GM12892 (cell line): ENCODE results near the gene LAIR2.

ENCODE experiments used
- DNase-seq: peaks from one replicate; pipeline ENCODE4 v3.0.0; 2011; ENCODE audit not compliant: insufficient read length
- FAIRE-seq: peaks from 2 replicates; lab custom pipeline; 2011; peaks lifted over from hg19 to GRCh38; lab: Jason Lieb, UNC
- POLR2A ChIP-seq: IDR thresholded peaks from 2 replicates; pipeline ENCODE4 v1.6.1; 2011; ENCODE audit warnings: low read depth, low read length, control low read depth
- POLR2AphosphoS5 ChIP-seq: IDR thresholded peaks from 2 replicates; pipeline ENCODE4 v1.6.1; 2011; ENCODE audit warnings: low read depth, low read length, control low read depth
- TAF1 ChIP-seq: IDR thresholded peaks from 2 replicates; pipeline ENCODE4 v1.6.1; 2011; ENCODE audit warnings: low read depth, mild to moderate bottlenecking, control low read depth, low read length, borderline replicate concordance

LAIR2 gene

DNA sequence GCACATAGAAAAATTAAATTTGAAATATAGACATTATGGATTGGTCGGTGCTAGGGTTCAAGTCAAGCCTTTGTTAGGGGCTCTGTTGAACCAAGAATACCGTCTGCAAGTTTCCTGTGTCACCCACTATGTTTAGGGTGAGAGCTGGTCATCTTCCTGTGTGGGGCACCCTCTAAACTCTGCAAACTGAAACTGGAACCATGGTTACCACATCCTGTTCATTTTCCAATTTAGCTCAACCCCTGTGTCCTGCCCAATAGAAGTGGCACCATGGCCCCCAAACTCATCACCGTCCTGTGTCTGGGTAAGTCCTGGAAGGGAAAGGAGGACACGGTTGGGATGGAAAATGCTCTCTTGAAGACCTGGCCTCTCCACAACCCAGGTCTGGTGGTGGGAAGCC lies 29.9 kb downstream of the LAIR2 start:
- DNase-seq: no peak
- peak; percentile 96 for FAIRE-seq
- TF ChIP-seq TAF1: no peak
- TF ChIP-seq POLR2AphosphoS5: no peak
- no peak for TF ChIP-seq POLR2A

DNA sequence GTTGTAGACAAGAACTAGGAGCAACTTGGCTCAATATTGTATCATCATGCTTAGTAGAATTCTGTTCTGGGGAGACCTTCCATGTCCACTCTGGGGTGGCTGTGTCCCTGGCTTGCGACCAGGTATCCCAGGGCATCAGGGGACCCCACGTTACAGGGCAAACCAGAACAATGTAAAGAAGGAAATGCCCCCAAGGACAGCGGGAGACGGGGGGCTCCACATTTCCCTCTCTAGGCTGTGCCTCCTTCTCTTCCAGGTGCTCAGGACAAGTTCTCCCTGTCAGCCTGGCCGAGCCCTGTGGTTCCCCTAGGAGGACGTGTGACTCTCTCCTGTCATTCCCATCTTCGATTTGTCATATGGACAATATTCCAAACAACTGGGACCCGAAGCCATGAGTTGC lies 30.8 kb downstream of the LAIR2 start:
- FAIRE-seq (no peak), DNase-seq (no peak)
- TF ChIP-seq TAF1 (no peak), POLR2AphosphoS5 (no peak), POLR2A (no peak)

DNA sequence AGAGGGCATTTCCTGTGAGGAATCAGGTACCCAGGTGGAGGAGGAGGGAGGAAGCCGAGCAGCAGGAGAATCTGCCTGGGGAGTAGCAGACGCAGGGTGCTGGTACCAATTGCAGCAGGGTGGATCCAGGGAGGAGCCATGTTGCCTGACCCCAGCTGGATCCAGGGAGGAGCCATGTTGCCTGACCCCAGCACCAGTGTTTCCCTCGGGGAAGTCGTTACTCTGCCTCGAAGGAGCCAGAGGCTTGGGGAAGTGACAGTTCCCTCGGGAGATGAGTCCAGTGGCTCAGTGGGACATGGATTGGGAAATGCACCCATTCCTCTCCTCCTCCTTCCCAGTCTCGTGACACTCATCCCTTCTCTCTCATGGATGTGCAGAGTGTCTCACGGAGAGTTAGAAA lies 31.5 kb downstream of the LAIR2 start:
- TF ChIP-seq POLR2AphosphoS5 (no peak), TAF1 (no peak), POLR2A (no peak)
- DNase-seq (no peak), FAIRE-seq (no peak)

DNA sequence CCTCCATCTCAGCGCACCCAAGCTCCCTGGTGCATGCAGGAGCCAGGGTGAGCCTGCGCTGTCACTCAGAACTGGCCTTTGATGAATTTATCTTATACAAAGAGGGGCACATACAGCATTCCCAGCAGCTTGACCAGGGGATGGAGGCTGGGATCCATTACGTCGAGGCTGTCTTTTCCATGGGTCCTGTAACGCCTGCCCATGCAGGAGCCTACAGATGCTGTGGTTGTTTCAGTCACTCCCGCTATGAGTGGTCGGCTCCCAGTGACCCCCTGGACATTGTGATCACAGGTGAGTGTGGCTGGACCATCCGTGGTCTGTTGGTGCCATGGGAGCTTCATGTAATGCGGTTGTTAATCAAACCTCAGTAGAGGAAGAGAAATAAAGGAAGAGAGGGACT lies 33.0 kb downstream of the LAIR2 start:
- FAIRE-seq: no peak
- TF ChIP-seq POLR2AphosphoS5: no peak
- no peak for TF ChIP-seq TAF1
- no peak for TF ChIP-seq POLR2A

DNA sequence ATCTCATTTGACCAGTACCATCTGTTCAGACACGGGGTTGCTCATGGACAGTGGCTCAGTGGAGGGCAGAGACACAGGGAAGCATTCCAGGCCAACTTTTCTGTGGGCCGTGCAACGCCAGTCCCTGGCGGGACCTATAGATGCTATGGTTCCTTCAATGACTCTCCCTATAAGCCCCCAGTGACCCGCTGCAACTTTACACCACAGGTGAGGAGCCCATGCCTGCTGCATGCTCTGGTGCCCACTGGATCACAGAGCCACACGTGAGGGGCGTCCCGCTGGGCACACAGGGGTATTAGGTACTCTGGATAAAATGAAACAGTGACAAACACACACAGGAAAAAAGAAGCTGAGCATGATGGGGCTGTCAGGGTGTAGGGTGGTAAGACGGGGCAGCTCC lies 34.3 kb downstream of the LAIR2 start:
- DNase-seq (no peak), FAIRE-seq (no peak)
- TF ChIP-seq POLR2A (no peak), POLR2AphosphoS5 (no peak), TAF1 (no peak)

More for the DNA sequence above, 33.0 kb downstream of the LAIR2 start:
- DNase-seq: no peak

DNA sequence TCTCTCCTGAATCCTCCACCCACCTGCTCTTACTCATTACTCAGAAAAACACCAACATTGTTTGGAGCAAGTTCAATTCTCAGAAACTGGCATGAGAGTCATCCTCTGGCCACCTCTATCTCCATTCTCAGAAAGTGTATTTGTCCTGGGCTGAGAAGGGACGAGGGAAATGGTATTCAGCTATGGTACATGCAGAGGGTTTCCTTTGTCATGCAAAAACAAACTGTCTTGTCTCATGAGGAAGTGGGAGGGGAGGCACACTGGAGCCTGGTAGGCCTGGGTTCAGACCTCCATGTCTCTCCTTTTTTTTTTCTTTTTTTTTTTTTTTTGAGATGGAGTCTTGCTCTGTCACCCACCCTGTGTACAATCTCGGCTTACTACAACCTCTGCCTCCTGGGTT lies 39.1 kb downstream of the LAIR2 start:
- TF ChIP-seq POLR2A (no peak), TAF1 (no peak), POLR2AphosphoS5 (no peak)
- no peak for FAIRE-seq
- DNase-seq: no peak

DNA sequence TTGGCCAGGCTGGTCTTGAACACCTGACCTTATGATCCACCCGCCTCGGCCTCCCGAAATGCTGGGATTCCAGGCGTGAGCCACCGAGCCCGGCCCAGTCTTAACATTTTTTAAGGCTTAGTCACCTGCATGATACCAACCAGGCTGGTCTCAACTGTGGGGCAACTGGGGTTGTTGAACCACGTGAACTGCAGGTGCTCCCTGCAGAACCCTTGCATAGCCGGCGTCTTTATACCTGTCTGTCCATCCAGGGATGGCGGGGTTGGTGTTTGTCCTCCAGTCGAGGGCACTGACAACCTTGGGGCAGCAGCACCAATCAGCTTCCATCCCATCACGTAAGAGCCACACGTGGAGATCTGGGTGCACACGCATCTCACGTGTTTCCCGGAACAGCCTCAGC lies 46.2 kb downstream of the LAIR2 start:
- FAIRE-seq (no peak), DNase-seq (no peak)
- no peak for TF ChIP-seq POLR2A
- TF ChIP-seq POLR2AphosphoS5: no peak
- no peak for TF ChIP-seq TAF1

DNA sequence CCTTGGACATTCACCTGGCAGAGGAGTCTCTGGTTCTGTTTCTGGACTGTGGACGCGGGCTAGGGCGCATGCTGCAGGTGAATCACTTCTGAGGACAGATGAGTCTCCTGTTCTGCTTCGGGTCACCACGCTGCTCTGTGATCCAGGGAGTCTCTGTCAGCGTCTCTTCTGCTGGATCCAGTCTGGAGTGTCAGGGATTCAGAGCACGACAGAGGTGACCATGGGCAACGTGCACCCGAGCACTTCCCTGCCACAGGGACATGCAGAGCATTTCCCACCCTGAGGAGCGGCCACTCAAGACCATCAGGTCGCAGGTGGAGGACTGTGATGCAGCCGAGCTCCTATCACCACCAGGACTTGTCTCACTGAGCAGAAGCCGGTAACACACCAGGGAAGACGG lies 46.6 kb downstream of the LAIR2 start:
- no peak for DNase-seq
- FAIRE-seq: no peak
- TF ChIP-seq TAF1: no peak
- no peak for TF ChIP-seq POLR2A
- TF ChIP-seq POLR2AphosphoS5: no peak

DNA sequence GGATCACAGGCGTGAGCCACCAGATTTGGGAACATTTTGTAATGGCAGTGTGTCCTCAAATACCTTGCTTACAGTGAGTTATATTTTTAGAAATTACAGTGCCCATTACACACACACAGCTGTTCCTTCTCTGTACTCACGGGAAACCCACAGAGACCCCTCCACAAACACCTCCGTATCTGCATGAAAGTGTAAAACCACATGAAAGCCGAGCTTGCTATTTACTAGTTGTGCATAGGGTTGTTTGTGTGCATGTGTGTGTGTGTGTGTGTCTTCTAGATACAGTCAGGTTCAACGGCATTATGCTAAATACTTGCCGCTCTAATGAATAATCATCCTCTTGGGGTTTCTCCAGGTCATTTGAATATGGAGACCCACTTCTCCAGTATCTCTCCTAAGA lies 48.7 kb downstream of the LAIR2 start:
- DNase-seq (no peak), FAIRE-seq (no peak)
- no peak for TF ChIP-seq POLR2A

DNA sequence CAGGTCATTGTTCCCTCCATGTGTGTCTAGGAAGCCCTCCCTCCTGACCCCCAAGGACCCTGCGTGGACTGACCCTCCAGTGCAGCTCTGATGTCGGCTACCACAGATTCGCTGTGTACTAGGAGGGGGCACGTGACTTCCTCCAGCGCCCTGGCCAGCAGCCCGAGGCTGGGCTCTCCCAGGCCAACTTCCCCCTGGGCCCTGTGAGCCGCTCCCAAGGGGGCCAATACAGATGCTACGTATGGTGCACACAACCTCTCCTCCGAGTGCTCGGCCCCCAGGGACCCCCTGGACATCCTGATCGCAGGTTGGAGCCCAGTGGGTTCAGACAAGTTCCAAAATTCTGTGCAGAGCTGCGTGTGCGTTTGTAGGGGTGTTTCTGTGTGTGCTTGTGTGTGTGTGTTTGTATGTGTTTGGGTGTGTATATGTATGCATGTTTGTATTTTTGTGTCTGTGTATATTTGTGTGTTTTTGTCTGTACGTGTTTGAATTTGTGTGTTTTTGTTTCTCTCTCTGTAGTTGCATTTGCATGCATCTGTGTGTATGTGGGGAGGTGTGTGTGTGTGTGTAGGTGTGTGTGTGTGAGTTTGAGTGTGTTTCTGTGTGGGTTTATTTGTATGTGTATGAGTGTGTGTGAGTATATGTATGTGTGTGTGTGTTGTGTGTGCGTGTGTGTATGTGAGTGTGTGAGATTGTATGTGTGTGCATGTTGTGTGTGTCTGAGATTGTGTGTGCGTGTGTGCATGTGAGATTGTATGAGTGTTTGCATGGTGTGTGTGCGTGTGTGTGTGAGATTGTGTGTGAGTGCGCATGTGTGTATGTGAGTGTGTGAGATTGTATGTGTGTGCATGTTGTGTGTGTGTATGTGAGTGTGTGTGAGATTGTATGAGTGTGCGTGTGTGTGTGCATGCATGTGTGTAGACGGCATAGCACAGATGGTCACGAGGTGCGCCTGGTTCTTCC lies 49.6 kb downstream of the LAIR2 start:
- TF ChIP-seq POLR2A (no peak), TAF1 (no peak), POLR2AphosphoS5 (no peak)
- DNase-seq (no peak), FAIRE-seq (peak; percentile 70)

DNA sequence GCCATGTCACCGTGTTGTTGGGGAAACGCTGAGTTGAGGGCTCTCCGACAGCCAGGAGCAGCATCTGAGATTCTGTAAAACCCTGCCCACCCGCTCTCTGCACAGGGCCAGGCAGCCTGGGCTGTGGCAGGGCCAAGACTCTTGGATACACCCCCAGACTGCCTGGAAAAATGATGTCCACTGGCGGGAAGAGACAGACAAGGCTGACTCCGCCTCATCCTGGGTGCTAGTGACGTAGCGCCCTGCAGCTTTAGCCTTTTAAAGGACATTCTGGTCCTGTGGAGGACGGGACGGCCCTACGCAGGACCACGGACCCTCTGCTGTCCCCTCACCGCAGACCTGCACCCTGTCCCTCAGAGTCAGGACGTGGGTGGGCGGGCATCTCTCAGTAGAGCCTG lies 50.3 kb downstream of the LAIR2 start:
- FAIRE-seq: no peak
- TF ChIP-seq POLR2AphosphoS5 (no peak), TAF1 (no peak), POLR2A (no peak)
- DNase-seq: no peak

DNA sequence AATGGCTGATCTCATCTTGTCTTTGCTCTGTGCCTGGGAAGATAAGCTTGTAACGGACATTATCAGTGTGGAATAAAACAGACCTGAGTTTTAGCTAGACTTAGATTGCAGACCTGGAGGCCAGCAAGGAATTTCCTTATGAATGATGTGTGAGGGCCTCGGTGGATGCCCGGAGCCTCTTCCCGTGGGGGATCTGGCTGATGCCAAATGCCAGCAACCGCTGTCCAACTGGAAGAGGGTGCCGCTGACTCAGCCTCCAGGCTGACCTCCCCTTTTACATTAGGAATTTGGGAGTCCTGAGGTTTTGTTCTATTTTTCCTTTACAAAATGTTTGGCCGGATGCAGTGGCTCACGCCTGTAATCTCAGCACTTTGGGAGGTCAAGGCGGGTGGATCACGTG lies 51.4 kb downstream of the LAIR2 start:
- TF ChIP-seq POLR2AphosphoS5: no peak
- TF ChIP-seq POLR2A: no peak
- no peak for TF ChIP-seq TAF1
- FAIRE-seq: no peak
- no peak for DNase-seq

DNA sequence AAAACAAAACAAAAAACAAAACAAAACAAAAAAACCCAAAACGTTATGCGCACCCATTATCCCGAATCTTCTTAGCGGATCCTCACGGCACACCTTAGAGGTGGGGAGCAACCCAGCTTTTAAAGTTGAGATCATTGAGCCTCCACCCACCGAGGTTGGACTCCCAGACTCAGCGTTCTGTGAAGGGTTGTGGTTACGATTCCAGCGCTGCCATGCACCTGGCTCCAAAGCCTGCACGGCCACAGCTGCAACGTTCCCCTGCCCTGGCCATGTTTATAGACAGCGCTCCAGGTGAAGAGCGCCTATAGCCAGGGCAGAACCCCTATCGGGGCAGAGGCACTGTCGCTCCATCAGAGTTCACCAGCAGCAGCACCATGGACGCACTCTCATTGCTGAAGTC lies 52.3 kb downstream of the LAIR2 start:
- no peak for TF ChIP-seq POLR2A
- no peak for DNase-seq
- no peak for FAIRE-seq
